K562 (cell line): ENCODE data around the gene FBXW2. TPM values are rescaled to one million over a fixed set of nuclear protein-coding genes. Genes with fewer than 3 reads are reported as not detected.
A peak's percentile ranks its signal among the peaks of the same experiment; 100 is the strongest.

Experiments
- ATAC-seq: fragments of 200-7000 bp; cut with Tn5 transposase; 3 replicates; pipeline ENCODE4 v1.9.1; 2020; ENCODE audit warnings: moderate library complexity
- BruUV-seq: library from RNA; stranded (reverse); fragments of 400-500 nt; replicated peaks from 2 replicates; lab custom pipeline; 2021; lab: Mats Ljungman, UMichigan
- CTCF ChIA-PET: fragments of 300-600 bp; formaldehyde crosslinking; extraction: SDS; loops from one replicate; lab custom pipeline; 2021; ENCODE audit warnings: low intra/inter-chr PET ratio; lab: Yijun Ruan, JAX
- POLR2A ChIA-PET: fragments of 300-600, 350-650 bp; sonication (Branson Sonifier 250); formaldehyde crosslinking; extraction: SDS; loops from one replicate; lab custom pipeline; 2021; ENCODE audit warnings: antibody characterized with exemption, inconsistent platforms; lab: Yijun Ruan, JAX
- DNase-seq, 4 experiments: peaks; one replicate each; pipeline versions ENCODE4 v3.0.0 to v3.0.0-alpha.2; 2011 to 2018; ENCODE audit warnings: low spot score in 3 of 4, mixed read lengths in 3 of 4; ENCODE audit errors: extremely low read depth in 1 of 4
- FAIRE-seq: peaks from 2 replicates; lab custom pipeline; 2011; peaks lifted over from hg19 to GRCh38; lab: Jason Lieb, UNC
- H2AFZ ChIP-seq: 2 replicates; pipeline ENCODE4 v1.6.0; 2011; ENCODE audit warnings: low read depth, low read length, control low read depth, inconsistent platforms
- H3K27ac ChIP-seq: fragments of 200-600 bp; 3 replicates; pipeline ENCODE4 v1.8.0; 2011; ENCODE audit warnings: low read depth, mild to moderate bottlenecking, control low read depth, inconsistent platforms, low read length, moderate library complexity, mixed read lengths; ENCODE audit errors: extremely low read depth
- H3K27me3 ChIP-seq, 2 experiments: fragments of 300-600 bp in 1 of 2; 2 replicates in 1 of 2; 3 replicates in 1 of 2; pipeline versions ENCODE4 v1.6.0 to v1.8.0; 2011; ENCODE audit warnings: inconsistent platforms in 2 of 2, low read length in 2 of 2, mild to moderate bottlenecking in 1 of 2, mixed read lengths in 1 of 2, moderate library complexity in 1 of 2; ENCODE audit not compliant: control insufficient read depth in 2 of 2, insufficient read depth in 2 of 2
- H3K36me3 ChIP-seq: fragments of 300-600 bp; 3 replicates; pipeline ENCODE4 v1.8.0; 2011; ENCODE audit warnings: mild to moderate bottlenecking, low read length, inconsistent platforms; ENCODE audit not compliant: control insufficient read depth, insufficient read depth
- H3K4me1 ChIP-seq, 2 experiments: fragments of 200-600 bp in 1 of 2; replicated peaks in 1 of 2; 2 replicates in 1 of 2; 3 replicates in 1 of 2; pipeline versions ENCODE4 v1.5.1 to v1.8.0; 2011; ENCODE audit warnings: inconsistent platforms in 2 of 2, low read length in 2 of 2, mild to moderate bottlenecking in 1 of 2, mixed read lengths in 1 of 2, moderate library complexity in 1 of 2; ENCODE audit not compliant: control insufficient read depth in 2 of 2, insufficient read depth in 2 of 2
- H3K4me2 ChIP-seq: 2 replicates; pipeline ENCODE4 v1.6.1; 2011; ENCODE audit warnings: low read length, control low read depth, inconsistent platforms, mixed read lengths; ENCODE audit not compliant: insufficient read depth
- H3K4me3 ChIP-seq: fragments of 200-600 bp; sonication (generic), shearing (Covaris generic); 2 replicates; pipeline ENCODE4 v1.5.1; 2016; ENCODE audit warnings: control low read depth, inconsistent platforms
- H3K79me2 ChIP-seq: fragments of 200-600 bp; 3 replicates; pipeline ENCODE4 v1.8.0; 2011; ENCODE audit warnings: low read length, inconsistent platforms; ENCODE audit not compliant: control insufficient read depth, insufficient read depth
- H3K9ac ChIP-seq, 2 experiments: 2 replicates each; pipeline versions ENCODE4 v1.6.0 to v1.6.1; 2011; ENCODE audit warnings: low read depth in 2 of 2, low read length in 2 of 2, control low read depth in 1 of 2, inconsistent platforms in 1 of 2, mild to moderate bottlenecking in 1 of 2, mixed read lengths in 1 of 2; ENCODE audit not compliant: insufficient read depth in 1 of 2
- H3K9me1 ChIP-seq: one replicate; pipeline ENCODE4 v1.6.0; 2011; ENCODE audit warnings: inconsistent platforms, mild to moderate bottlenecking, low read length, moderate library complexity; ENCODE audit not compliant: control insufficient read depth, insufficient read depth
- H3K9me3 ChIP-seq: replicated peaks from 2 replicates; pipeline ENCODE4 v1.5.1; 2011; ENCODE audit warnings: low read depth, low read length, inconsistent platforms; ENCODE audit not compliant: control insufficient read depth, insufficient read depth
- H4K20me1 ChIP-seq: replicated peaks from 2 replicates; pipeline ENCODE4 v1.6.1; 2011; ENCODE audit warnings: low read length, inconsistent platforms, mixed read lengths; ENCODE audit not compliant: control insufficient read depth, insufficient read depth
- CBX8 ChIP-seq: fragments of 200-600 bp; sonication (generic); IDR thresholded peaks from 2 replicates; pipeline ENCODE4 v1.6.1; 2012; ENCODE audit warnings: borderline replicate concordance, mixed run types, low read depth, mild to moderate bottlenecking, moderate library complexity, mixed read lengths, low read length, control low read depth, inconsistent platforms; ENCODE audit not compliant: poor library complexity, severe bottlenecking; ENCODE audit errors: extremely low read depth
- CHD7 ChIP-seq: fragments of 200-600 bp; sonication (generic); IDR thresholded peaks from one replicate; pipeline ENCODE4 v1.6.1; 2012; ENCODE audit warnings: mild to moderate bottlenecking, low read depth, low read length, inconsistent platforms
- PML ChIP-seq: IDR thresholded peaks from 2 replicates; pipeline ENCODE4 v1.6.1; 2012; ENCODE audit warnings: low read length, inconsistent platforms
- RBM22 ChIP-seq: fragments of 200-400 bp; formaldehyde crosslinking; IDR thresholded peaks from 2 replicates; pipeline ENCODE4 v1.6.1; 2018; ENCODE audit warnings: low read length, low read depth; ENCODE audit not compliant: poor library complexity, severe bottlenecking
- RBM39 ChIP-seq: fragments of 200-400 bp; formaldehyde crosslinking; optimal IDR thresholded peaks from 2 replicates; pipeline ENCODE3; 2018; ENCODE audit warnings: low read depth, low read length
- SMAD3 ChIP-seq: fragments of 450-650 bp; formaldehyde crosslinking; conservative IDR thresholded peaks from 2 replicates; pipeline ENCODE4 v1.4.0; 2020; ENCODE audit warnings: mild to moderate bottlenecking
- SRSF7 ChIP-seq: fragments of 200-400 bp; formaldehyde crosslinking; optimal IDR thresholded peaks from 2 replicates; pipeline ENCODE3; 2017; ENCODE audit warnings: mild to moderate bottlenecking, low read depth, low read length
- ZFP36 ChIP-seq: fragments of 150-350 bp; IDR thresholded peaks from 2 replicates; pipeline ENCODE4 v1.6.1; 2018; ENCODE audit warnings: low read length, low read depth; ENCODE audit not compliant: partially characterized antibody
- ZFPM2 ChIP-seq: fragments of 250-450 bp; sonication (Bioruptor Pico); IDR thresholded peaks from 2 replicates; pipeline ENCODE4 v1.5.1; 2022; ENCODE audit warnings: mild to moderate bottlenecking
- ZKSCAN1 ChIP-seq: fragments of 150-350 bp; IDR thresholded peaks from 2 replicates; pipeline ENCODE4 v1.6.1; 2016; ENCODE audit warnings: low read depth, low read length
- ZNF133 ChIP-seq: fragments of 250-450 bp; sonication (Bioruptor Pico); IDR thresholded peaks from 2 replicates; pipeline ENCODE4 v1.4.0; 2020; ENCODE audit warnings: mild to moderate bottlenecking
- ZNF146 ChIP-seq: IDR thresholded peaks from one replicate; pipeline ENCODE4 v1.6.1; 2018; ENCODE audit warnings: missing compliant biosample characterization; ENCODE audit not compliant: unreplicated experiment
- ZNF316 ChIP-seq: fragments of 450-650 bp; IDR thresholded peaks from 2 replicates; pipeline ENCODE4 v1.6.1; 2016
- WGBS: fragments of 100-300 bp; shearing (Covaris generic); methylation state at CpG from one replicate; pipeline ENCODE4 v1.1.6; 2016; ENCODE audit warnings: low coverage, mixed read lengths; ENCODE audit not compliant: insufficient coverage; ENCODE audit errors: missing lambda C conversion rate; 5-methylcytosine and 5-hydroxymethylcytosine counted together
- in situ Hi-C: fragments of 300-500 bp; cut with MboI; formaldehyde crosslinking; loops from 4 replicates; pipeline ENCODE4 v1.15.0; 2018; ENCODE audit warnings: inconsistent platforms, mixed read lengths
- intact Hi-C: fragments of 100-400 bp; cut with micrococcal nuclease; formaldehyde crosslinking; loops from 2 replicates; pipeline ENCODE4 v1.14.2; 2022
- polyA plus RNA-seq, 8 experiments: library from polyadenylated mRNA; depleted of rRNA in 4 of 8; stranded (reverse) in 5 of 8; unstranded in 3 of 8; fragments of >200 nt; fragmentation: Nextera tagmentation in 2 of 8; fragmentation: Illumina TruSeq in 1 of 8; extraction: Ambion mirVana in 2 of 8; extraction: Trizol in 1 of 8; gene quantifications; 2 replicates each; pipeline versions ENCODE4 v1.2.1 to v1.2.3, GENCODE V29; 2011 to 2014; ENCODE audit warnings: inconsistent platforms in 1 of 8, missing spikeins in 1 of 8
- total RNA-seq, 7 experiments: library from RNA; depleted of rRNA in 6 of 7; stranded (reverse); fragments of >200 nt in 6 of 7; fragmentation: Illumina TruSeq in 2 of 7; extraction: Trizol in 2 of 7; gene quantifications; 2 replicates each; pipeline versions ENCODE4 v1.2.1 to v1.2.3, GENCODE V29; 2011 to 2021; ENCODE audit warnings: low replicate concordance in 1 of 7

The FBXW2 gene
- total and polyA plus RNA-seq, 9 of the 15 experiments (the other 6 are each of a cell fraction or from before 2014, with no cell fraction given): 2.5 to 57.8 (median 28.1) TPM

GRCh38 chr9:120720404-120720803 lies 72.8 kb downstream of the FBXW2 start:
- peaks cover 2% of the 10 kb centered on the region in 2 experiments for H3K4me1 ChIP-seq
- H3K9me1 ChIP-seq: no peaks in the 10 kb centered on the region
- H3K4me3 ChIP-seq: no peak overlapping the region
- no peaks in the 10 kb centered on the region for H4K20me1 ChIP-seq
- H3K27me3 ChIP-seq: no peaks in the 10 kb centered on the region
- H3K79me2 ChIP-seq: no peaks in the 10 kb centered on the region
- WGBS: 42% methylated on average over 4 of the region's 4 CpGs
- no peak overlapping the region for H2AFZ ChIP-seq
- no peaks in the 10 kb centered on the region for H3K36me3 ChIP-seq
- H3K27ac ChIP-seq: no peak overlapping the region
- in situ Hi-C loops (no loop called here), intact Hi-C loops (no loop called here)
- ChIA-PET POLR2A (no interaction called here), CTCF (no interaction called here)
- peak overlapping the region in 1 of 2 experiments; percentile 32; a peak in 1 of 4 replicates for H3K9ac ChIP-seq
- FAIRE-seq (no peak), DNase-seq (no peak), ATAC-seq (no peak)
- no TSS peak for BruUV-seq
- H3K9me3 ChIP-seq: no peaks in the 10 kb centered on the region
- no peak overlapping the region for H3K4me2 ChIP-seq
- TF ChIP-seq ZKSCAN1: no peak
- no peak for TF ChIP-seq RBM39
- no peak for TF ChIP-seq CBX8
- TF ChIP-seq SMAD3 (CRISPR knock-in tag): no peak
- no peak for TF ChIP-seq PML
- no peak for TF ChIP-seq ZNF133
- TF ChIP-seq ZFP36: peak; percentile 11
- TF ChIP-seq ZFPM2 (CRISPR knock-in tag): no peak
- no peak for TF ChIP-seq SRSF7
- no peak for TF ChIP-seq RBM22
- no peak for TF ChIP-seq CHD7
- peak; percentile 15 for TF ChIP-seq ZNF146 (CRISPR knock-in tag)
- TF ChIP-seq ZNF316: no peak
